NT2/D1 (cell line): ENCODE data around the gene GCK.
A peak's percentile ranks its signal among the peaks of the same experiment; 100 is the strongest.

Experiments used
- DNase-seq: peaks from one replicate; pipeline ENCODE4 v3.0.0-alpha.2; 2011; ENCODE audit warnings: low read depth, low spot score
- H3K27me3 ChIP-seq: 2 replicates; pipeline ENCODE4 v1.6.0; 2011; ENCODE audit warnings: mild to moderate bottlenecking; ENCODE audit not compliant: insufficient read length, insufficient read depth
- H3K36me3 ChIP-seq: 2 replicates; pipeline ENCODE4 v1.6.1; 2011; ENCODE audit warnings: mild to moderate bottlenecking, low read length, mixed read lengths; ENCODE audit not compliant: insufficient read depth, insufficient read length
- H3K4me1 ChIP-seq: 2 replicates; pipeline ENCODE4 v1.5.1; 2011; ENCODE audit not compliant: insufficient read depth, insufficient read length
- H3K4me3 ChIP-seq: 2 replicates; pipeline ENCODE4 v1.5.1; 2011; ENCODE audit warnings: low read depth; ENCODE audit not compliant: insufficient read length
- H3K9ac ChIP-seq: 2 replicates; pipeline ENCODE4 v1.6.0; 2011; ENCODE audit warnings: low read depth; ENCODE audit not compliant: insufficient read length
- H3K9me3 ChIP-seq: 2 replicates; pipeline ENCODE4 v1.5.1; 2011; ENCODE audit warnings: mild to moderate bottlenecking, low read length; ENCODE audit not compliant: insufficient read depth
- SUZ12 ChIP-seq: IDR thresholded peaks from 2 replicates; pipeline ENCODE4 v1.6.1; 2011; ENCODE audit not compliant: insufficient read length, insufficient read depth; ENCODE audit errors: extremely low read depth
- YY1 ChIP-seq: IDR thresholded peaks from 2 replicates; pipeline ENCODE4 v1.6.1; 2011; ENCODE audit not compliant: insufficient read length, insufficient read depth
- ZNF274 ChIP-seq: IDR thresholded peaks from 2 replicates; pipeline ENCODE4 v1.6.1; 2011; ENCODE audit warnings: mild to moderate bottlenecking, low read depth, low read length

The GCK gene

GRCh38 chr7:44145969-44146911 is 43.0 kb downstream of the GCK start:
- Histone ChIP-seq H3K36me3 (no peaks in the 10 kb centered on the region), H3K9me3 (no peaks in the 10 kb centered on the region), H3K4me1 (peaks cover 25% of the 10 kb centered on the region), H3K9ac (peak overlapping the region; percentile 70), H3K4me3 (peak overlapping the region; percentile 57), H3K27me3 (peaks cover 27% of the 10 kb centered on the region)
- TF ChIP-seq YY1, result no peak
- TF ChIP-seq SUZ12, result no peak
- TF ChIP-seq ZNF274, result no peak
- peak; percentile 92 for DNase-seq

GRCh38 chr7:44145479-44145968 is 43.7 kb downstream of the GCK start:
- TF ChIP-seq SUZ12 (no peak), ZNF274 (no peak), YY1 (no peak)
- H3K4me1 ChIP-seq, result peaks cover 25% of the 10 kb centered on the region
- H3K27me3 ChIP-seq, result peaks cover 24% of the 10 kb centered on the region
- peak overlapping the region; percentile 70 for H3K9ac ChIP-seq
- H3K36me3 ChIP-seq, result no peaks in the 10 kb centered on the region
- H3K9me3 ChIP-seq, result no peaks in the 10 kb centered on the region
- peak overlapping the region; percentile 57 for H3K4me3 ChIP-seq
- no peak for DNase-seq

- Histone ChIP-seq H3K9ac (no peak overlapping the region), H3K4me1 (peaks cover 25% of the 10 kb centered on the region), H3K36me3 (no peaks in the 10 kb centered on the region), H3K4me3 (peak overlapping the region; percentile 57), H3K9me3 (no peaks in the 10 kb centered on the region), H3K27me3 (peaks cover 24% of the 10 kb centered on the region)
- DNase-seq, result no peak
- TF ChIP-seq YY1 (no peak), ZNF274 (no peak), SUZ12 (no peak)
Measured at GRCh38 chr7:44144968-44145478, 44.2 kb downstream of the GCK start.

DNA sequence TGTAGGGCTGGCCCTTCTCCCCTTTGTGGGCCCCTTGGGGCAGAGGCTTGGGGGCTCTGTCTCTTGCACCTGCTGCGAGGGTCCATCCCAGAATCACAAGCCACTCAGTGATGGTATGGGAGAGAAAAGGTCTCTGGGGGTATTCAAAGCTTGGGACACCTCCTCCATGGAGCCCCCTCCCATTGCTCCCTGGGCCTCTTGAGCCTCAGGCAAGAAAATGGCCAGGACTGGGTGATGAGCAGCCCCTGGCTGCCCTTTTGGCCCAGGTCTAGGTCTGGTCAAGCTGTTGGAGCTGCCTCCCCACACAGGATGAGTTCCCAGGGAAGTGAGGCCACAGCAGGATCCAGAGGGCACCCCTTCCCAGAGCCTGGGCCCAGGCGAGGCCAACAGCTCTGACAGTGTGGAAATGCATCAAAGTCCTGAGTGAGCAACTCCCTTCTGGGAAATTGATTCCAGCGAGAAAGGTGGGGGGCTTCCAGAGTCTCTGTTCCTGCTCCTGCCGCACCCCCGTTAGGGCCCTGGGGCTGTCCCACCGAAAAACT is 44.7 kb downstream of the GCK start:
- H3K27me3 ChIP-seq, result peaks cover 24% of the 10 kb centered on the region
- no peak overlapping the region for H3K4me3 ChIP-seq
- no peak for DNase-seq
- no peaks in the 10 kb centered on the region for H3K9me3 ChIP-seq
- H3K4me1 ChIP-seq, result peaks cover 25% of the 10 kb centered on the region
- TF ChIP-seq ZNF274, result no peak
- no peak for TF ChIP-seq SUZ12
- no peak for TF ChIP-seq YY1
- H3K36me3 ChIP-seq, result peaks cover 2% of the 10 kb centered on the region
- no peak overlapping the region for H3K9ac ChIP-seq

DNA sequence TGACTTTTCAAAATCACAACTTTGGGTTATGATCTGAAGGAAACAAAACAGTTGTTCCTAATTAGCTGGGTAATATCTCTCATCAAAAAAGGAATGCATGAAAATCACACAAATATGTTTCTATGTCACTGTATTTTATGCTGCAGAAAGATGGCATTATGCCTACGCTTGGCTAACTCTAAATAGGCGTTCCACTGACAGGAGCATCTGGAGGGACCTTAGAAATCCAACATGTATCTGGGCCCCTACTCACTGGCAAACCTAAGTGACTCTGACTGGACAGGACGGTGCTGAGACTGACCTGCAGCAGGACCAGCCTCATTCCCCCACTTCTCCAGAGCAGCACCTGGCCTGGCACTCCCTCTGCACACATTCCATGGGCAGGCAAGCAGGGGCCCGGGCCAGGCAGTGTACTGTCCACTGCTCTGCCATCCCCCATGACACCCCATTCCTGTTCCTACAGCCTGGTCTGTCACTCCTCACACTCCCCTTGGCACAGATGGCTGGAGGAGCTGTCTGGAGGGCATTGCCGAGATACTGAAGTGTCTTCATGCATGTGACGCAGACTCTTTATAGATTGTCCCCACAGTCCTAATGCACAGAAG is 45.5 kb downstream of the GCK start:
- no peak for DNase-seq
- TF ChIP-seq YY1, result no peak
- no peak for TF ChIP-seq ZNF274
- TF ChIP-seq SUZ12, result no peak
- Histone ChIP-seq H3K36me3 (peaks cover 5% of the 10 kb centered on the region), H3K4me3 (no peak overlapping the region), H3K9ac (no peak overlapping the region), H3K4me1 (peaks cover 25% of the 10 kb centered on the region), H3K27me3 (peaks cover 24% of the 10 kb centered on the region), H3K9me3 (no peaks in the 10 kb centered on the region)

GRCh38 chr7:44142028-44142427 is 47.2 kb downstream of the GCK start:
- peaks cover 24% of the 10 kb centered on the region for H3K27me3 ChIP-seq

More at GRCh38 chr7:44142028-44142427, 47.2 kb downstream of the GCK start:
- no peak for TF ChIP-seq SUZ12
- no peak for TF ChIP-seq YY1
- TF ChIP-seq ZNF274, result no peak
- no peaks in the 10 kb centered on the region for H3K9me3 ChIP-seq
- peaks cover 5% of the 10 kb centered on the region for H3K36me3 ChIP-seq
- no peak for DNase-seq
- no peak overlapping the region for H3K4me3 ChIP-seq
- peaks cover 19% of the 10 kb centered on the region for H3K4me1 ChIP-seq
- H3K9ac ChIP-seq, result no peak overlapping the region
